H1 (cell line): ENCODE data around the gene KIF11. TPM values are rescaled to one million over a fixed set of nuclear protein-coding genes. Genes with fewer than 3 reads are reported as not detected.

ENCODE experiments used
- CTCF ChIA-PET: fragments of 300-600 bp; sonication (Branson Sonifier 250); formaldehyde crosslinking; loops from one replicate; lab custom pipeline; 2021; ENCODE audit not compliant: partially characterized antibody; lab: Charles Lee
- POLR2A ChIA-PET: fragments of 300-600 bp; sonication (Branson Sonifier 250); formaldehyde crosslinking; loops from one replicate; lab custom pipeline; 2021; ENCODE audit warnings: inconsistent platforms; ENCODE audit not compliant: partially characterized antibody; lab: Charles Lee
- DNase-seq, 2 experiments: peaks; one replicate each; pipeline versions ENCODE4 v3.0.0 to v3.0.0-alpha.2; 2010 to 2022; ENCODE audit warnings: low spot score in 2 of 2, low read depth in 1 of 2, mixed read lengths in 1 of 2
- FAIRE-seq: peaks from 2 replicates; lab custom pipeline; 2011; peaks lifted over from hg19 to GRCh38; lab: Jason Lieb, UNC
- H2AFZ ChIP-seq: 2 replicates; pipeline ENCODE4 v1.8.1; 2012; ENCODE audit warnings: low read length, inconsistent platforms
- H2AK5ac ChIP-seq: 2 replicates; pipeline ENCODE4 v1.6.1; 2013; ENCODE audit warnings: low read depth, low read length
- H2BK120ac ChIP-seq: replicated peaks from 2 replicates; pipeline ENCODE3; 2013; ENCODE audit warnings: low read depth, low read length, inconsistent platforms
- H2BK12ac ChIP-seq: 2 replicates; pipeline ENCODE4 v1.6.1; 2013; ENCODE audit warnings: low read depth, low read length
- H2BK15ac ChIP-seq: 2 replicates; pipeline ENCODE4 v1.6.1; 2013; ENCODE audit warnings: low read length
- H2BK20ac ChIP-seq: 2 replicates; pipeline ENCODE4 v1.6.1; 2013; ENCODE audit warnings: low read length
- H2BK5ac ChIP-seq: 2 replicates; pipeline ENCODE4 v1.6.1; 2013; ENCODE audit warnings: low read depth, low read length
- H3K14ac ChIP-seq: 2 replicates; pipeline ENCODE4 v1.6.1; 2013; ENCODE audit warnings: inconsistent platforms; ENCODE audit not compliant: insufficient read length
- H3K18ac ChIP-seq: 2 replicates; pipeline ENCODE4 v1.6.1; 2013; ENCODE audit warnings: low read length; ENCODE audit errors: extremely low read depth
- H3K23ac ChIP-seq: 2 replicates; pipeline ENCODE4 v1.6.1; 2013; ENCODE audit warnings: inconsistent platforms; ENCODE audit not compliant: insufficient read length
- H3K23me2 ChIP-seq: 2 replicates; pipeline ENCODE4 v1.6.1; 2013; ENCODE audit warnings: low read depth, low read length
- H3K27ac ChIP-seq: 2 replicates; pipeline ENCODE4 v1.6.1; 2011; ENCODE audit warnings: low read depth, low read length, inconsistent platforms
- H3K27me3 ChIP-seq, 4 experiments: replicated peaks in 1 of 4; 1 replicate in 1 of 4; 2 replicates in 3 of 4; pipeline versions ENCODE4 v1.6.1 to v1.8.1; 2011 to 2013; ENCODE audit warnings: low read length in 3 of 4, mild to moderate bottlenecking in 3 of 4, inconsistent platforms in 2 of 4, mixed read lengths in 2 of 4, moderate library complexity in 1 of 4; ENCODE audit not compliant: control insufficient read depth in 3 of 4, insufficient read depth in 3 of 4; ENCODE audit errors: extremely low read depth in 1 of 4
- H3K36me3 ChIP-seq, 4 experiments: 2 replicates each; pipeline versions ENCODE4 v1.6.1 to v1.8.1; 2011 to 2013; ENCODE audit warnings: mild to moderate bottlenecking in 4 of 4, low read length in 3 of 4, moderate library complexity in 2 of 4, control low read depth in 1 of 4, inconsistent platforms in 1 of 4; ENCODE audit not compliant: insufficient read depth in 4 of 4, control insufficient read depth in 2 of 4
- H3K4ac ChIP-seq: replicated peaks from 2 replicates; pipeline ENCODE3; 2013; ENCODE audit warnings: low read length, low read depth, mixed read lengths, inconsistent platforms; ENCODE audit not compliant: insufficient read length
- H3K4me1 ChIP-seq, 4 experiments: replicated peaks in 1 of 4; 1 replicate in 1 of 4; 2 replicates in 3 of 4; pipeline versions ENCODE4 v1.6.1 to v1.8.1; 2011 to 2013; ENCODE audit warnings: low read length in 3 of 4, inconsistent platforms in 2 of 4, mixed read lengths in 1 of 4; ENCODE audit not compliant: insufficient read depth in 4 of 4, control insufficient read depth in 3 of 4
- H3K4me2 ChIP-seq, 2 experiments: 2 replicates each; pipeline versions ENCODE4 v1.6.1 to v1.8.1; 2011 to 2013; ENCODE audit warnings: low read depth in 2 of 2, low read length in 2 of 2, control low read depth in 1 of 2, inconsistent platforms in 1 of 2, mild to moderate bottlenecking in 1 of 2; ENCODE audit not compliant: insufficient read depth in 1 of 2
- H3K4me3 ChIP-seq, 4 experiments: fragments of 200-600, 300-600 bp in 1 of 4; sonication (generic), shearing (Covaris generic), sonication (Bioruptor Twin) in 1 of 4; 2 replicates each; pipeline versions ENCODE4 v1.5.1 to v1.8.1; 2011 to 2016; ENCODE audit warnings: low read length in 4 of 4, low read depth in 3 of 4, control low read depth in 2 of 4, inconsistent platforms in 2 of 4, mild to moderate bottlenecking in 2 of 4, mixed read lengths in 1 of 4, moderate library complexity in 1 of 4; ENCODE audit not compliant: insufficient read depth in 2 of 4; ENCODE audit errors: extremely low read depth in 1 of 4
- H3K56ac ChIP-seq: replicated peaks from 2 replicates; pipeline ENCODE3; 2013; ENCODE audit warnings: low read depth, mild to moderate bottlenecking, mixed read lengths, low read length, inconsistent platforms; ENCODE audit not compliant: insufficient read length
- H3K79me1 ChIP-seq: 2 replicates; pipeline ENCODE4 v1.6.1; 2013; ENCODE audit warnings: low read depth, low read length, control low read depth
- H3K79me2 ChIP-seq, 2 experiments: 2 replicates each; pipeline versions ENCODE4 v1.6.1 to v1.8.1; 2012 to 2013; ENCODE audit warnings: low read length in 2 of 2, mild to moderate bottlenecking in 2 of 2, inconsistent platforms in 1 of 2; ENCODE audit not compliant: insufficient read depth in 2 of 2, control insufficient read depth in 1 of 2
- H3K9ac ChIP-seq, 4 experiments: replicated peaks in 1 of 4; 1 replicate in 1 of 4; 2 replicates in 3 of 4; pipeline versions ENCODE4 v1.6.1 to v1.8.1; 2011 to 2013; ENCODE audit warnings: low read depth in 3 of 4, low read length in 3 of 4, control low read depth in 2 of 4, mild to moderate bottlenecking in 2 of 4, moderate library complexity in 2 of 4, inconsistent platforms in 1 of 4; ENCODE audit errors: extremely low read depth in 1 of 4
- H3K9me3 ChIP-seq, 2 experiments: 2 replicates each; pipeline versions ENCODE4 v1.6.1 to v1.8.1; 2012 to 2013; ENCODE audit warnings: mild to moderate bottlenecking in 2 of 2, moderate library complexity in 2 of 2, control low read depth in 1 of 2, inconsistent platforms in 1 of 2, low read depth in 1 of 2, low read length in 1 of 2, mixed read lengths in 1 of 2; ENCODE audit not compliant: insufficient read depth in 2 of 2
- H4K20me1 ChIP-seq, 2 experiments: replicated peaks in 1 of 2; 2 replicates each; pipeline versions ENCODE3 to v1.8.1; 2011 to 2013; ENCODE audit warnings: inconsistent platforms in 2 of 2, low read length in 2 of 2, mild to moderate bottlenecking in 1 of 2; ENCODE audit not compliant: insufficient read depth in 2 of 2, control insufficient read depth in 1 of 2
- H4K5ac ChIP-seq: 2 replicates; pipeline ENCODE4 v1.6.1; 2013; ENCODE audit warnings: low read length, low read depth, mixed read lengths, inconsistent platforms; ENCODE audit not compliant: insufficient read length
- H4K8ac ChIP-seq: 2 replicates; pipeline ENCODE4 v1.8.0; 2013; ENCODE audit warnings: mild to moderate bottlenecking, moderate library complexity, low read length, inconsistent platforms; ENCODE audit not compliant: insufficient read depth; ENCODE audit errors: extremely low read depth
- H4K91ac ChIP-seq: replicated peaks from 2 replicates; pipeline ENCODE3; 2013; ENCODE audit warnings: low read length, mixed read lengths, inconsistent platforms; ENCODE audit not compliant: insufficient read length
- GTF2F1 ChIP-seq: IDR thresholded peaks from 2 replicates; pipeline ENCODE4 v1.6.1; 2012; ENCODE audit warnings: low read depth, low read length, improper control_type of control experiment, borderline replicate concordance
- HDAC6 ChIP-seq: IDR thresholded peaks from one replicate; pipeline ENCODE4 v1.7.1; 2012; ENCODE audit warnings: low read depth, mild to moderate bottlenecking, inconsistent platforms, low read length, moderate library complexity
- KDM4A ChIP-seq: IDR thresholded peaks from one replicate; pipeline ENCODE4 v1.7.1; 2012; ENCODE audit warnings: low read depth, mild to moderate bottlenecking, moderate library complexity, low read length, inconsistent platforms; ENCODE audit not compliant: severe bottlenecking
- MAX ChIP-seq: IDR thresholded peaks from 2 replicates; pipeline ENCODE4 v1.6.1; 2012; ENCODE audit warnings: inconsistent platforms
- NRF1 ChIP-seq: IDR thresholded peaks from 2 replicates; pipeline ENCODE4 v1.6.1; 2011; ENCODE audit warnings: mild to moderate bottlenecking, low read depth, low read length, improper control_type of control experiment
- PHF8 ChIP-seq: fragments of 200-600 bp; sonication (generic); conservative IDR thresholded peaks from 2 replicates; pipeline ENCODE4 v1.7.1; 2012; ENCODE audit warnings: low read depth, mild to moderate bottlenecking, inconsistent platforms, low read length, moderate library complexity
- RBBP5 ChIP-seq: IDR thresholded peaks from 2 replicates; pipeline ENCODE4 v1.7.1; 2012; ENCODE audit warnings: low read depth, mild to moderate bottlenecking, inconsistent platforms, low read length, moderate library complexity, borderline replicate concordance
- SIN3A ChIP-seq, 2 experiments: IDR thresholded peaks in 1 of 2; conservative IDR thresholded peaks in 1 of 2; 2 replicates each; pipeline ENCODE4 v1.6.1; 2011 to 2012; ENCODE audit warnings: low read length in 2 of 2, improper control_type of control experiment in 1 of 2, low read depth in 1 of 2, mild to moderate bottlenecking in 1 of 2
- SIRT6 ChIP-seq: IDR thresholded peaks from one replicate; pipeline ENCODE4 v1.7.1; 2012; ENCODE audit warnings: low read length, inconsistent platforms
- TAF1 ChIP-seq: IDR thresholded peaks from 2 replicates; pipeline ENCODE4 v1.6.1; 2011; ENCODE audit warnings: mild to moderate bottlenecking, low read depth, low read length
- TCF12 ChIP-seq: IDR thresholded peaks from 2 replicates; pipeline ENCODE4 v1.6.1; 2011; ENCODE audit warnings: low read depth, mild to moderate bottlenecking, low read length
- WGBS, 2 experiments: shearing (Covaris generic) in 1 of 2; methylation state at CpG; one replicate each; pipeline versions ENCODE4 v1.1.6 to v1.1.7; 2013 to 2015; ENCODE audit warnings: low lambda C conversion rate in 2 of 2, mixed read lengths in 2 of 2, inconsistent platforms in 1 of 2, low coverage in 1 of 2, missing lambda C conversion rate in 1 of 2; ENCODE audit not compliant: insufficient replicate concordance in 2 of 2, insufficient coverage in 1 of 2, insufficient read length in 1 of 2; ENCODE audit errors: extremely low coverage in 1 of 2, missing lambda C conversion rate in 1 of 2; 5-methylcytosine and 5-hydroxymethylcytosine counted together
- polyA plus RNA-seq, 7 experiments: library from polyadenylated mRNA; depleted of rRNA in 3 of 7; stranded (reverse) in 5 of 7; unstranded in 2 of 7; fragments of >200 nt in 5 of 7; fragments of 200-250 nt in 2 of 7; gene quantifications; 1 replicate in 5 of 7; 2 replicates in 1 of 7; 4 replicates in 1 of 7; pipeline versions ENCODE4 v1.2.1 to v1.2.3, GENCODE V29; 2011 to 2013; ENCODE audit warnings: missing spikeins in 2 of 7, mixed read lengths in 2 of 7
- total RNA-seq: library from RNA; stranded (reverse); fragmentation: NEBNext Ultra II Directional; extraction: Animal tissue kit (Norgen Biotek cat#: 25700); gene quantifications from 2 replicates; pipeline ENCODE4 v1.2.1, GENCODE V29; 2021

The KIF11 gene
- total and polyA plus RNA-seq, 2 of the 8 experiments (the other 6 are each of a cell fraction or from before 2014, with no cell fraction given), result 11.1 to 59.2 TPM

- Histone ChIP-seq H3K4me2 (peak within 1 kb of the TSS; percentile 86 to 96), H3K23ac (no peak within 1 kb of the TSS), H2AK5ac (no peak within 1 kb of the TSS), H4K91ac (peak within 1 kb of the TSS; percentile 88), H2BK5ac (peak within 1 kb of the TSS; percentile 91; the same call in 1 of the 2 replicates), H3K9me3 (no peaks in the 10 kb centered on the region), H3K9ac (peak within 1 kb of the TSS; percentile 55 to 81 (median 72)), H2BK12ac (no peak within 1 kb of the TSS), H3K27me3 (no peaks in the 10 kb centered on the region), H3K18ac (peak within 1 kb of the TSS; percentile 71; the same call in 1 of the 2 replicates), H3K79me1 (peaks cover 10% of the 10 kb centered on the region), H3K36me3 (no peaks in the 10 kb centered on the region; a peak in 1 of 8 replicates), H3K14ac (no peak within 1 kb of the TSS), H3K79me2 (peaks cover 0 to 34% of the 10 kb centered on the region in 2 experiments; a peak in 2 of 4 replicates), H3K4me3 (peak within 1 kb of the TSS; percentile 75 to 84 (median 79)), H2BK120ac (peak within 1 kb of the TSS; percentile 52), H4K5ac (peak within 1 kb of the TSS; percentile 92), H2AFZ (peak within 1 kb of the TSS; percentile 76), H3K23me2 (peaks cover 5% of the 10 kb centered on the region; the same call in 1 of the 2 replicates), H3K56ac (peak within 1 kb of the TSS; percentile 39), H4K20me1 (peaks cover 1 to 4% of the 10 kb centered on the region in 2 experiments), H4K8ac (peak within 1 kb of the TSS; percentile 93), H3K27ac (peak within 1 kb of the TSS; percentile 77; the same call in 1 of the 2 replicates), H3K4me1 (peaks cover 2 to 8% (median 3%) of the 10 kb centered on the region in 4 experiments; a peak in 4 of 7 replicates), H2BK20ac (no peak within 1 kb of the TSS), H3K4ac (no peak within 1 kb of the TSS), H2BK15ac (no peak within 1 kb of the TSS)
- FAIRE-seq, result no peak
- CTCF ChIA-PET, result interaction anchor here (0.7 to 8.0 kb wide), 15 partner anchors 8 to 902 kb away, joined by 3 to 51 read pairs (median 4); no protein-coding TSS in a partner anchor
- peak; percentile 79 to 94 for DNase-seq
- POLR2A ChIA-PET, result interaction anchor here (0.5 to 4.3 kb wide), 8 partner anchors 18 to 801 kb away, joined by 3 to 34 read pairs (median 4); partner anchors contain the start of genes EXOC6, HHEX and KIF11
- 2% methylated on average over 70 of the region's 80 CpGs; no CpG with 5 or more reads in 1 of the 2 experiments for WGBS, 2 experiments
- TF ChIP-seq HDAC6 (no peak), TCF12 (no peak), TAF1 (peak; percentile 82), KDM4A (peak; percentile 91), MAX (peak; percentile 79), RBBP5 (peak; percentile 82; the same call in 1 of the 2 replicates), SIN3A (conservative IDR thresholded peaks at IDR 0.05 in 1 of 2, IDR thresholded peaks at IDR 0.05 in 1 of 2; ENCODE audit: low read depth in 1 of 2, low read length in 2 of 2) (peak; percentile 26 to 62; a peak in 2 of 4 replicates), NRF1 (peak; percentile 90), PHF8 (peak; percentile 69), GTF2F1 (peak; percentile 34; the same call in 1 of the 2 replicates), SIRT6 (no peak)
These were observed 19.0 kb upstream of the KIF11 start, which contains the start of gene IDE for GRCh38 chr10:92573798-92574547. TSS of gene IDE (minus strand) at chr10:92574093. CDS start at chr10:92574019, 74 bp downstream.
